ENCODE data around the gene CDH13.
"Not testable (repeated sequence)": the region's sequence is repeated elsewhere in the genome, so short reads cannot be mapped to it uniquely, and the experiment has no call there.

CDH13 gene

DNA sequence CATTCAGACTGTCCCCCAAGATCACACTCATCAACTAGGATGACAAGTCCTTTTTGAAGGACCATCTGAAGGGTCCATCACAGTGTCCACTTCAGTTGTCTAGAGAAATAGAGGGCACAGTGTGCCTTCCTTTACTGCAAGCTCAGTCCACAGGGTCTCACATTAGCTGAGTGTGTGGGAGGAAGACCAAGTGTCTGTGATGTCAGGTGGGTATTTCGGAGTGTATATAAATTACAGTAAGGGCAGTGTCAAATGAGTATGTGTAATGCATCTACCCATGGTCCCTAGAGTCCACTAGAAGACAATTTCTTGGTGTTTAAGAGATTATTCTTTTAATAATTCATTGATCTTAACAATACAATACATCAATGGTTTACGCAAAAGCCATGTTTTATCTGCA lies 272.2 kb downstream of the CDH13 start:
- no peak for DNase-seq

DNA sequence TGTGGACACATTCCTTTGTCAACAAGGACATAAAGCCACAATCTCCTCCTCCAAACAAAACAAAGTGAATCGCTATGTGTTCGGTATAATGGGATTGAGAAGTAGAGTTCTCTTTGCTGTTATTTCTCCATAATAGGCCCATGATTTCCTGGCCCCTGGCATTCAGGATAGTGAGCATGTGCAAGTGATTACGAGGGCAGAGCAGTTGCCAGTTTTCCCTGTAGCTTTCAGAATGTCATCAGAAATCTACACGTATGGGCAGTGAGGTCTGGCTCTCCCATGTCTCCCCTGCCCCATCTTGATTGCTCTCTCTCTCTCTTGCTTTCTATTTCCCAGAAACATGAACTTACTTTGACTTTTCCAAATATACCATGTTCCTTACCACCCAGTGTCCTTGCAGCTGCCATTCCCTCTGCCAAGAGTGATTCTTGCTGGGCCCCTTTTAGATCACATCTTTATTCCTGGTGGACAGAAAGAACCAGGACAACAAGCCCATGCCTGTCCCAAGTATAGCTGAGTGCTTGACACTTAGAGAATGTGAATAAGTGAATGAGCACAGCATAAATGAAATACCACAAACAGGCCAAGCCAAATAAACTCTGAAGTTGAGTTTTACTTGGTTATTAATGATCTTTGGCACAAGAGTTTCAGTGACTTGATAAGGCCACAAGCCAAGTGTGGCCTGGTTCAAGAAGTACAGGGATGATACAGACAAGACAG lies 273.1 kb downstream of the CDH13 start:
- no peak for DNase-seq

DNA sequence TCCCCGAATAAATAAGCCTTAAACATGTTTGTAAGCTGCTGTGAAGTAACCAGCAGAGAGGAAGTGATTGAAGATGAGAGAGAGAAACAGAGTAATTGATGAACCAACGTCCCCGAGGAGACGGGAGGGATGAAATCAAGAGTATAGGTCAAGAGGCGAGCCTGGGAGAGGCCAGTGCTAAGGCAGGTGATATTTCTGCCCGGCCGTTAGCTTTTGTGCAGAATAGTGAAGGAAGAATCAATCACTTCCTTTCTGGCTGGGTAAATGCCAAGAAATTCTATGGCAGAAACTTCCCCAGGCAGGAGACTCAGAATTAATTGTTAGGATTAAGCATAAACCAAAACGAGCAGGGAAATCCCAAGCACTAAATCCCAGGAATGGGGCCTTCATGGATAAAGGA lies 273.8 kb downstream of the CDH13 start:
- DNase-seq, result no peak

DNA sequence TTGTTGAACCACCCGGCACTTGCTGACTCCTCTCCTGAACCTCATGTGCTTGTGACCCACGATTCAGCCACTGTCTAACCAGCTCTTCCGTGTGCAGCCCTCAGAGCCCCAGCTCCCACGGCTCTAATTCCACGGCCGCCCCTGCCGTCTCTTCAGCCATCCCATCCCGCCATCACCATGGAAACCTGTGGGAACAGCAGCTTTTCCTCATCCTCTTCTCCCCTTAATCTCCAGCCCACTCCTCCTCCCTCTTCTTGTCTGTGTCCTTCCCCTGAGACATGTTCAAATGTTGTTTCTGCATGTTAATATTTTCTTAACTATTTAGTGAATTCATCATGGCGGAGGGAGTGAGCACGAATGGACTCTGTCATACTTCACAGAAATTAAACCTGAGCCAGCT lies 285.2 kb downstream of the CDH13 start:
- DNase-seq, result no peak

DNA sequence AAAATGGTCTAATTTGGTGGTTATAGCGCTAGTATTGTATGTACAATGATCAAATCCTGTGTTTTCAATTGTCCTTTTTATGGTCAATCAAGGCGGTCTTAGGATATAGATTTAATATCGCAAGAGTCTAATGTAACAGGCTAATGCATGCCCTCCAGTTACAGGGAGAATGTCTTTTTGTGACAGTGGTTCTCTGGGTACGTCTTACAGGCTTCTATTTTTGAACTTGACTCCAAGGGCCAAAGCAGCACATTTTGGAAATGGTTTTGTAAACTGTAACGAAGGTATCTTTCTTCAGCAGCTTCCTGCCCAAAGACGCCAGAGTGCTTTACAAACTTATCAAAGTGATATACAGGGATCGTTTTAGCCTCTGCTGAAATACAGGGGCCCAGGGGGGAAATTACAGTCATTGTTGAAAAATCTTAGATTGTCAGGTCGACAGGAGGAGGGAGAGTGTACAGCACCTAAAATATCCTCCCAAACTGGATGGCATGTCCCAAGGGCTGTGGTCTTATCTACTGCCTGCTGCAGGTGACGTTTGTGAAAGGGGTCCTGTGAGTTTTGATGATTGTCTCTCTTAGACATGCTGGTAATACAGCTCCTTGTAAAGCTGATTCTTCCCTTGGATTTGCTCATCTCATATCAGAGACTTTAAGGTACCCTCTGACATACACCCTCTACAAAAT lies 288.5 kb downstream of the CDH13 start:
- no peak for DNase-seq

DNA sequence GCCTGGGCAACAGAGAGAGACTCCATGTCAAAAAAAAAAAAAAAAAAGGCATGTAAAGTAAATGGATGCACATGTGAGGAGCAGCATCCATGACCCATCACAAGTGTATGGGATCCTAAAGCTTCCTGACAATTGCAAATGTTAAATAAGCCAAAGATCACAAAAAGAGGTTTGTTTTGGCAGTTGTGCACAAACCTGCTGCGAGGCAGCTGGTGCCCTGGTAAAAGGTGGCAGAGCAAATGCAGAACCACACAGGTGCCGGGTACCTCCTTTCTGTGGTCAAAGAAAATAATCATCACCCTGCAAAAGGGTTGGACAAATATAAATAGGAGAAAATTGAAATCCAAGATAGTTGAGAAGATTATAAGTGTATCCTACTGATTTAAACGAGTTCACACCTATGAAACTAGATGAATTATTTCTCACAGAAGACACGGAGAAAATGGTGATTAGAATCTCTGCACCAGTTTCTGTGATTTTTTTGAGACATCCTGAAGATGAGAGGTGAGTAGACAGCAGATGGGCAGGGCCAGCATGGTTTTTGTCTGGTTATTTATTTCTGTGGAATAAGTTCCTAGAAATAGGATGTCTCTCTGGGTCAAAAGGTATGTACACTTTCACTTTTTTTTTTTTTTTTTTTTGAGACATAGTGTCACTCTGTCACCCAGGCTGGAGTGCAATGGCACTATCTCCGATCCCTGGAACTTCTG lies 291.3 kb downstream of the CDH13 start:
- DNase-seq, result no peak

DNA sequence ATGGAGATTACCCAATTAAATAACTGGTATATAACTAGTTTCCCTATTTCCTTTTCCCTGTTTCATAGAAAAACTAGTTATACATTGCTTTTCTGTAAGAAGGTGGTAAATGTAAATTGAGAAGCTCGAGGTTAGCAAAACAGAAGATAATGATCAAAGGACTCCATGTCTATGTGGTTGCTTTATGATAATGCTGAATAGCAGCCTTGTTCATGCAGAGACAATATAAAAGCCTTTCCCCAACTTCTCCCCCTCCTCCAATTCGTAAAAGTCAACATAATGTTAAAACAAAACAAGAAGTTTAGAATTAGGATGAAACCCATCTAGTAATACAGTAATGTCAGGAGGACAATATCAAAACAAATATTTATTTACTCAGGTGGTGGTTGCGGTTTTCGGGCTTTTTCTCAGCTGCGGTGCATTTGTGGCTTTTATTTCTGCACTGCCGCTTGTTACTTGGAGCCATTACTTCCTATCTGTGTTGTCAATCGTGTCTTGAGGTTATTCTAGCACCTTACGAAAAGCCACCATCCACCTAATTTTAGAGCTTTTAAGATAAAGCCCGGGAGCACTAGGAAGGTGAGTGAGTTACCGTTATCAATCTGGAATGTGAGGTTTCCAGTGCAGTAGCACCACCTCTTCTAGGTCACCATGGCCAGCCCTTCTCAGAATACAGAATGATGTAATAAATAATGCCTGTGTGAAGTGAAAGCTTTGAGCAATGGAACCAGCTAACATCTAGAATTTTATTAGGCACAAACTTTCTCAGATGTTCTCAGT lies 297.5 kb downstream of the CDH13 start:
- DNase-seq, result no peak

DNA sequence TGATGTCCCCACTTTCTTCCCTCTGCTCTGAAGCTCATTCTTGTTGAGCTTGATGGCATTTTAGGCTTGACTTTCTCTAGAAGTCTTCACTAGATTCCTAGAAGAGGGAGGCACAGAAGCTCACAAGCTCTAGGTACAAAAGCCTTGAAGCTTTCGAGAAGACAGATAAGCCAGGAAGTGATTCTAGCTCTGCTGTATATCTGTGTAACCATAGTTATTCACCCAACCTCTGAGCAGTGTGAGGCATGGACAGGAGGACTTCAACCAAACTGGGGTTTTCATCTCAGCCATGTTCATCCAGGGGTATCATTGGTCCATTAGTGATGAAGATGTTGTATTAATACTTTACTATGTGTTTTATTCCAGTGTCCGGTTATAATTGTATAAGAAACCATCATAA lies 299.7 kb downstream of the CDH13 start:
- DNase-seq, result no peak

DNA sequence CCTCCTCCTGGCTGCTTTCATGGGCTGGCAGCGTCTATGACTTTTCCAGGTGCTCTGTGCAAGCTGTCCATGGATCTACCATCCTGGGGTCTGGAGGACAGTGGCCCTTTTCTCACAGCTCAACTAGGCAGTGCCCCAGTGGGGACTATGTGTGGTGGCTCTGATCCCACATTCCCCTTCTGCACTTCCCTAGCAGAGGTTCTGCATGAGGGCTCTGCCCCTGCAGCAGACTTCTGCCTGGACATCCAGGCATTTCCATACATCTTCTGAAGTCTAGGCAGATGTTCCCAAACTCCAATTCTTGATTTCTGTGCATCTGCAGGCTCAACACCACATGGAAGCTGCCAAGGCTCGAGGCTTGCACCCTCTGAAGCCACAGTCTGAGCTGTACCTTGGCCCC lies 307.2 kb downstream of the CDH13 start:
- not testable (repeated sequence) for DNase-seq

DNA sequence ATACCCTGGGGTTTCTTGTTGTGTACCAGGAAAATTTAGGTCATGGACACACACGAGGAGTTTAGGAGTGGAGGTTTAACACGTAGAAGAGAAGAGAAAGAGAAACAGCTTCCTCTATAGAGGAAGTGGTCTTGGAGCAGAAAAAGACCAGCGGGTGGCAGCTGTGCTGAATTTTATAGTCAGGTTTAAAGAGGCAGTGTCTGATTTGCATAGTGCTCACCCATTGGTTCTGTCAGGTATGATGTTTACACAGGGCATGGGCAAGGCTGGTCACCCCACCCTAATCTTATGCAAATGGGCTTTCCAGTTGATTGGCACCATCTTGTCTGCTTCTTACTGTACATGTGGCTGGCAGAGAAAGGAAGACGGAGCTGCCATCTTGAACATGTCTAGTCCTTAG lies 309.0 kb downstream of the CDH13 start:
- no peak for DNase-seq

DNA sequence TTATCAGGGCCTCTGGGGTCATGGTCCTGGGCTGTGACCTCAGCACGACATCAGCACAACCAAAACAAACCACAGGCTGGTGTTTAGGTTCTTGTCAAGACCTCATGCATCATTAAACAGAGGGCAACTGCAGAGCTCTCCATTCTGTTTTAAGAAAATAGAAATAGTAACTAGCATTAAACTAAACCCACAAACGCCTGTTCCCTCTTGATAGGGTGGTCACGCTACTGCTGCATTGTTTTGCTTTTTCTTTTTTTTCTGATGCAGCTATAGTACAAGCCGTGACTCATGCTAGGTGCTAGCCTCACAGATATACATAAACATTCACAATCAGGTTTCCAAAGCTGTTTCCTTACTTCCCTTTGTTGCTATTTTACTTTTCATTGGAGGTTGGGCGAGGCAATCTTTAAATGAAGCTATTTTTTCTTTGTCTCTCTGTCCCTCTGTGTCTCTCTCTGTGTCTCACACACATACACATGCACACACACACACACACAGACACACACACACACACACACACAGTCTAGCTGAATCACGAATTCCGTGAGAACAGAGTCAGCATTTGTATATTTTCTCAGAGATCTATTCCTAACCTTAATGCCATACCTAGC lies 310.3 kb downstream of the CDH13 start:
- DNase-seq, result no peak

DNA sequence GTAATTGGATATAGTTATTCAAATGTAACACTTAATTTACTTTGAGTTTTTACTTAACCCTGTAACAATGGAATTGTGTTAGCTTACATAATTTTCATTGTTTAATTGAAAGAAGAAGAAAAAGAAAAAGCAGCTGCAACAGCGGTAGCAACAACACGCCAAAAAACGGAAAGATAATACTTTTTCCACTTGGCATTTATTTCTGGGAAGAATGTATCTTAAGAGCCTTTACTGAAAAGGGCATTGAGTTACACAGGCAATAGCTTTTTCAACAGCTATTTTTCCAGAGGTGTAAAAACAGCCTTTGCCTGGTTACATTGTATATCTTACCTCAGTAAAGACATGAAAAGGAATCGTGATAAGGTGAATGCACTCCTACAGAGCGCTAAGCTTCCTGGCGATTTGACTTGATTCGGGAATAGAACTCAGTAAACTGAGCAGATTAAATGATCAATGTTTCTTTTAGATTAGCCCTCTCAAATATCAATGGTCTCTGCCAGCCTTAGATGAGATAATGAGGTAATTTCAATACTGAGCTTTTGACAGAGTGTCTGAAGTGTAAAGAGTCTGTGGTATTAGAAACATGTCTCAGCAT lies 311.3 kb downstream of the CDH13 start:
- DNase-seq, result no peak

DNA sequence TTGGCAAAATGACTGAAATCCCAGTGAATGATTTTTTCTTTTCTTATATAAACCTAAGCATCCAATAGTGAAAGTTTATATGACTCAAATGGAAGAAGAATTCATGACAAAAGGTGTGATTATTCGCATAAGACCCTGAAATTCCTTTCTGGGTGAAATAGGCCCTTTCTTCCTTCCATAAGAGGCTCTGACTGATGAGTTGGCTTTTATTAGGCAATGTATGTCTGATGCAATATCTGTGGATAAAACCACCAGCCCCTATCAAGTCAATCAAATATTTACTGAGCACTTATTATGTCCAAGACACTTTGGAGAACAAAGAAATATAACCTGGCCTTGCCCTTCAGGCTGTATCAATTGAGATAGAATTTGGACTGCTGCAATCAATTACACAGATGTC lies 316.6 kb downstream of the CDH13 start:
- no peak for DNase-seq

DNA sequence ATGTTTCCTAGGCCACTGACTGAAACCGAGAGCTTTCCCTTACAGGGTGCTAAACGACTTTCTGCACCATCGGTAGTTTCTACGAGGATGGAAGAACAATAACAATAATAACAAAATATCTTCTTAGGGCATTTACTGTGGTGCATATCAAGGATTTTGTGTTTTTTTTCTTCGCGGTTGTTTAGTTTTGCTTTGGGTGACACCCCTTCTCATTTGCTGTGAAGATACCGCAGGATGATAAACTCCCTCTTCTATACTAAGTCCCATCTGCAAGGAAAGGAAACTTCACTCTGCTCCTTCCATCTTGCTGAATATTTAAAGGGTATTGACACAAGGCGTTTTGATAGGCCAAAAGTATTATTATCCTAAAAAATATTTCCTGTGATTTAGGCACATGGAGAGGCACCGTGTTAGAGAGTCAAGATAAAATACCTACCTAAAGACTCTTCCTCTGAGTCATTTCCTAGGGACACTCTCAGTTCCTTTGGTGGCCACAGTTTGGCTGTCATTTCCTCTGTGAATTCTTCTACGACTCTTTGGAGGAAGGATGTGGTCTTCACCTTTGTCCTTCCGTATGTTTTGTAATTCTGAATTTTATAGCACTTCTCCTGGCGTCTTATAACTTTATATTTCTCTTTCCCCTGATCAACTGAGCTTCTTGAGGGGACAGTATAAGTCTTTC lies 318.8 kb downstream of the CDH13 start:
- no peak for DNase-seq

DNA sequence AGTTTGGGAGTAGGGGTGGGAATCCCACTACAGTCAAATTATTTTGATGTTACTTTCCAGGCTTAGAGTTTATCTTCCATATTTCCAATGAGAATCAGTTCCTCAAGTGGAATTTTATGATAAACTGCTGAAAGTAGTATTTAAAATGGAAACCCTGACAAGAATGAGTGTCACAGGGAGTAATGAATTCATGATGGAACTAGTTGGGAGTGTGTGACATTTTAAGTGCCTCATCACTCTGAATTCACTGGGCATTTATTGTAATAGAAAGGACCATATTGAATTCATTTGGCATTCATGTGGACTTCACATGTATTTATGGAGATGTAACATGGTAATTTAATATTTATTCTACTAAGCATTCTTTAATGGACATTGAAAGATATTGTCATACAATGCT lies 320.9 kb downstream of the CDH13 start:
- DNase-seq, result no peak

DNA sequence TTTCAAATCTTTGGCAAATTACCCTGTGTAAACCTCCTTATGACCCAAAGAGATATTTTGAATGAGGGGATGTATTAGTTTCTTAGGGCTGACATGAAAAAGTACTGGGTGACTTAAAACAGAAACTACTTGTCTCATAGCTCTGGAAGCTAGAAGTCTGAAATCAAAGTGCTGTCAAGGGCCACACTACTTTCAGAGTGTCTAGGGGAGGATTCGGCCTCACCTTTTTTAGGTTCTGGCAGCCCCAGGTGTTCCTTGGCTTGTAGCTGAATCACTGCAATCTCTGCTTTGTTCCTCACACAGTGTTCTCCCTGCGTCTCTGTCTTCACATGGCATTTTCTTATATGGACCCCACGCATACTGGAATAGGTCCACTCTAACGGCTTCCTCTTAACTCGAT lies 322.2 kb downstream of the CDH13 start:
- no peak for DNase-seq

DNA sequence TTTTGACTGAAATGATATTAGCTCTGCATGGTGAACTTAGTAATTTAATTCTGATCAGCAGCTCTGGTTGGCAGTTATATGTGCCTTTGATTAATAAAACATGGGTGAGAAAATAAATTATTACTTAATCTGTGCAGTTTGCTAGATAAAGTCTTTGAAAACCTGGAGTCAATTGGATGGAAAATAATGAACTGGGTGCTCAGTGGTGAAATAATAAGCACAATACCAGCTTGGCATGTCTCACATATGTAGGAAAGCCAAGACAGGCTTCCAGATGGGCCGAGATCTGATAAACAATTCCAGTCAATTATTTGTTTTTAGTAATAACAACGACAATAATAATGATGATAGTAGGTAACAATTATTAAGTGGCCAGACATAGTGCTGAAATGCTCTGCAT lies 326.7 kb downstream of the CDH13 start:
- no peak for DNase-seq

DNA sequence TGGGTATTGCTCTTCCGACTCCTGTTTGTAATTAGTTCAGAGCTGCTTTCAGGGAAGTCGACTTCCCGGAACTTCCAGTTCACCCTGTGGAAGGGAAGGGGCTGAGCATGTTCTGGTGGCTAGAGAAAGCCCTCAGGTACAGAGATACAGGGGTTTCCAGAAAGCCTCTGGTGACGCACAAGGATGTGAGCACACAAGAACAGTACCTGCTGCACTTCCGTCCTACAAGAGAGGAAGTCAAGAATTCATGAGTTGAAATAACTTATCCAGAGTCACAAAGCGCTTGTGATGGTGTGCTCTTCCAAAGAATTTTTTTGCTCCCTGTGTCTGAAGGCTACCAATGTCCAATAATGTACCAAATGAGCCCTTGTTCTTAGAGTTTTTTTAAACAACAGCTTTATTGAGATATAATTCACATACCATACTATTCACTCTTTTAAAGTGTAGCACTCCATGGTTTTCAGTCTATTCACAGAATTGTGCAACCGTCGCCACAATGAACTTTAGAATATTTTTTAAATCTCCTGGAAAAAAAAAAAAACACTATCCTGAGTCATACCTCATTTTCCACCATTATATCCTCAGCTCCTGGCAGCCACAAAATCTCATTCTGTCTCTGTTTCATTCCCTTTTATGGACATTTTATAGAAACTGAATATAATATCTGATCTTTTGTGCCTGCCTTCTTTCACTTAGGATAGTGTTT lies 327.6 kb downstream of the CDH13 start:
- DNase-seq, result no peak

DNA sequence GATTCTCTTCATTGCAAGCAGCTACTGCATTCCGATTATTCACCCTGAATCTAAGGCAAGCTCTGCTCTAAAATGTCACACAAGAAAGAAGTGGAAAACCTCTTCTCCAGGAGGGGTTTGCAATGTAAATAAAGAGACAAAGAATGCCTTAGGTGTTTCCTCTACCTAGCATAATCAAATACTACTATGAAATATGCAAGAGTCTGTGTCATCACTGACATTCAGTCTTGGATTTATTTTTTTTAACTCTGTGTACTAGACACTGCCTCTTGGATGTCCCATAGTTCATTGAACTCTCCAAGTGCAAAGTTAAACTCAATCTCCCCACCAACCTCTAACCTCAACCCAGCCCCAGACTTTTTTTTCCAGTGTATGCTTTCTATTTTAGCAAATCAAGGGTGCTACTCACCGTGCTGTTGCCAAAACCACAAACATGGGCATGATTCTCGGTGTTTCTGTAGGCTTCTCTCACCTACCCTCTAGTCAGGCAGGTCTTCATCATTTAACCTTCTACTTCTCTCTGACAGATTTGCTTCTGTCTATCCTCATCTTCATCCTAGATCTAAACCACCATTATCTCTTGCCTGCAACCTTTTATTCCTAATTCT lies 329.1 kb downstream of the CDH13 start:
- DNase-seq, result no peak

DNA sequence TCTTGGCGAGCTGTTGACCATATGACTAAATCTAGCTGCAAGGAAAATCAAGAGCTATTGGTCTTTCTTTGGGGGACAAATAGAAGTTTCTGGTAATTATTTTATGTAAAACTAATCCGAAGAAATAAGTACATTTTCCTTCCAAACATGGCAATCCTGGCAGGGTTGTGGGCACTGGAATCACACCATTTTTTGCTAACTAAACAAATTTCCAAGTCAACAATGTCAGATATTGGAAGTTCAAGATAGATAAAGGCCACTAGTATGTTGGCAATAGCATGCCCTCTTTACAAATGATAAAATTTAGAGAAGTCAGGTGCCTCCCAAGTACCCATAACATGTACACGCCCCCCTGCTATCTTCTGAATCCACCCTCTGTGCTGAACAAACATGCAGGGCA lies 330.4 kb downstream of the CDH13 start:
- no peak for DNase-seq

DNA sequence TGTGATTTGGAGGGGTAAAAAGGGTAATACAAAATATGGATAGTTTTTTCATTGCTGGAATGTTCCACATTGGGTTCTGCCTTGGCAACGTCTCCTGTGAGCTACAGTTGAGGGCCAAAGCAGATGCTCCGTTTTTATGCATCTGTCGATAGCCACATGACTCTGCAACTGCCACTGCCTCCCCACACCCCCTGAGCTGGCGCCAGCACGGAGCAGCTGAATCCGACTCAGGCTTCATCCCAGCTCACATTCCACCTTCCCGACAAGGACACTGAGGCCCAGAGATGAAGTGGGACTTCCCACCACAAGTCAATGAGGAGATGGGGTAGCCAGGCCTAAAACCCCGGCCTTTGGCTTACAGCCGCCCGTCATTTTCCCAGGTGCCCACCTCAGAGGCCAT lies 334.1 kb downstream of the CDH13 start:
- no peak for DNase-seq

All from NCI-H1417 (cell line).